CD4-positive, alpha-beta T cell treated with Interferon gamma for 1 hour (primary cell): ENCODE data around the gene CFP.
"Not testable (repeated sequence)": the region's sequence is repeated elsewhere in the genome, so short reads cannot be mapped to it uniquely, and the experiment has no call there.

Experiments used
- DNase-seq: peaks from one replicate; pipeline ENCODE4 v3.0.0-alpha.2; 2020

The CFP gene

GRCh38 chrX:47629419-47630200 is at the start of gene CFP:
Gene CFP, minus strand, starts transcription at chrX:47629930. Its CDS starts 86 bp downstream, at chrX:47629844.
- no peak for DNase-seq

- DNase-seq, result not testable (repeated sequence)
Observed at GRCh38 chrX:47675959-47676859, 46.5 kb upstream of the CFP start.

GRCh38 chrX:47674776-47675175 is 45.0 kb upstream of the CFP start:
- DNase-seq, result no peak

- DNase-seq, result not testable (repeated sequence)
Observed at GRCh38 chrX:47665797-47666196, 36.1 kb upstream of the CFP start.

GRCh38 chrX:47664737-47665136 is 35.0 kb upstream of the CFP start:
- no peak for DNase-seq

GRCh38 chrX:47662144-47662657 is 32.5 kb upstream of the CFP start:
- DNase-seq, result no peak

- DNase-seq, result no peak
Observed at GRCh38 chrX:47661539-47661938, 31.8 kb upstream of the CFP start.

- DNase-seq, result no peak
Observed at GRCh38 chrX:47659421-47659726, 29.6 kb upstream of the CFP start.

GRCh38 chrX:47658684-47659420 is 29.1 kb upstream of the CFP start, which contains the start of gene UXT:
Gene UXT, minus strand, starts transcription at chrX:47659180. Its CDS starts 253 bp downstream, at chrX:47658927.
- peak; percentile 95 for DNase-seq

- DNase-seq, result no peak
Observed at GRCh38 chrX:47658301-47658683, 28.6 kb upstream of the CFP start.

GRCh38 chrX:47651043-47651905 is 21.5 kb upstream of the CFP start:
- DNase-seq, result no peak

- peak; percentile 95 for DNase-seq
Observed at GRCh38 chrX:47650164-47651042, 20.7 kb upstream of the CFP start, which contains the start of gene ELK1. Gene ELK1, minus strand, starts transcription at chrX:47650563. Its CDS starts 9,122 bp downstream, at chrX:47641441.

GRCh38 chrX:47649781-47650163 is 20.0 kb upstream of the CFP start:
- DNase-seq, result no peak

GRCh38 chrX:47649271-47649670 is 19.5 kb upstream of the CFP start:
- DNase-seq, result no peak

GRCh38 chrX:47648376-47648775 is 18.6 kb upstream of the CFP start:
- DNase-seq, result no peak

GRCh38 chrX:47646636-47647035 is 16.9 kb upstream of the CFP start:
- no peak for DNase-seq

- DNase-seq, result no peak
Observed at GRCh38 chrX:47645530-47645929, 15.8 kb upstream of the CFP start.

GRCh38 chrX:47644557-47645091 is 14.9 kb upstream of the CFP start:
- no peak for DNase-seq

- DNase-seq, result no peak
Observed at GRCh38 chrX:47643926-47644325, 14.2 kb upstream of the CFP start.

GRCh38 chrX:47638816-47639215 is 9.1 kb upstream of the CFP start:
- no peak for DNase-seq
